ENCODE data around the gene TGFBR3L. TPM values are rescaled to one million over a fixed set of nuclear protein-coding genes. Genes with fewer than 3 reads are reported as not detected.
A peak's percentile ranks its signal among the peaks of the same experiment; 100 is the strongest.

TGFBR3L gene
- total and polyA plus RNA-seq, 3 donors from 2014 or later: 1.2 to 2.2 TPM; not detected in 1

DNA sequence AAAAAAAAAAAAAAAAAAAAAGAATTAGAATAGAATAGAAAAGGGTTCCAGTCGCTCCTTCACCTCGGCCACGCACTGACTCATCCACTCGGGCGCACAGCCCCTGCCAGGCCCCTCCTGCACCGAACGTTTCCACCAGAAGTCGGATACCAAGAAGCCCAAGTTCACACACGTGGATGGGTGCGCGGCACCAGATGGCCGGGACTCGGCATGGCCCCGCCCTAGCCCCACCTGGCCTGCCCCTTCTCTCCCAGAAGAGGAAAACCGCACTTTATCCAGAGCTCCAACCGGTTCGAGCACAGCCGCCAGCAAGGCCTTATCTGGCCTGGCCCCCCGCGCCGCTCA lies 46.3 kb upstream of the TGFBR3L start:
- no peaks in the 10 kb centered on the region for H3K36me3 ChIP-seq (ENCODE audit: low read depth, missing control alignments)
- peak overlapping the region; percentile 50 to 56 for H3K4me3 ChIP-seq
- no peaks in the 10 kb centered on the region for H3K9me3 ChIP-seq
- peaks cover 8% of the 10 kb centered on the region for H3K4me1 ChIP-seq
- intact Hi-C loops (cut with DNase I; ENCODE audit: low total_unique reads): no loop called here
- 28 to 31% methylated on average over 14 to 21 of the region's 21 CpGs for WGBS, 2 donors
- no peak for DNase-seq
- TF ChIP-seq, protein P1, sequence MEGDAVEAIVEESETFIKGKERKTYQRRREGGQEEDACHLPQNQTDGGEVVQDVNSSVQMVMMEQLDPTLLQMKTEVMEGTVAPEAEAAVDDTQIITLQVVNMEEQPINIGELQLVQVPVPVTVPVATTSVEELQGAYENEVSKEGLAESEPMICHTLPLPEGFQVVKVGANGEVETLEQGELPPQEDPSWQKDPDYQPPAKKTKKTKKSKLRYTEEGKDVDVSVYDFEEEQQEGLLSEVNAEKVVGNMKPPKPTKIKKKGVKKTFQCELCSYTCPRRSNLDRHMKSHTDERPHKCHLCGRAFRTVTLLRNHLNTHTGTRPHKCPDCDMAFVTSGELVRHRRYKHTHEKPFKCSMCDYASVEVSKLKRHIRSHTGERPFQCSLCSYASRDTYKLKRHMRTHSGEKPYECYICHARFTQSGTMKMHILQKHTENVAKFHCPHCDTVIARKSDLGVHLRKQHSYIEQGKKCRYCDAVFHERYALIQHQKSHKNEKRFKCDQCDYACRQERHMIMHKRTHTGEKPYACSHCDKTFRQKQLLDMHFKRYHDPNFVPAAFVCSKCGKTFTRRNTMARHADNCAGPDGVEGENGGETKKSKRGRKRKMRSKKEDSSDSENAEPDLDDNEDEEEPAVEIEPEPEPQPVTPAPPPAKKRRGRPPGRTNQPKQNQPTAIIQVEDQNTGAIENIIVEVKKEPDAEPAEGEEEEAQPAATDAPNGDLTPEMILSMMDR (IDR thresholded peaks at IDR 0.05): no peak
- no peak for TF ChIP-seq POLR2A (IDR thresholded peaks at IDR 0.05)
- H3K27ac ChIP-seq: no peak overlapping the region
- no peaks in the 10 kb centered on the region for H3K27me3 ChIP-seq

DNA sequence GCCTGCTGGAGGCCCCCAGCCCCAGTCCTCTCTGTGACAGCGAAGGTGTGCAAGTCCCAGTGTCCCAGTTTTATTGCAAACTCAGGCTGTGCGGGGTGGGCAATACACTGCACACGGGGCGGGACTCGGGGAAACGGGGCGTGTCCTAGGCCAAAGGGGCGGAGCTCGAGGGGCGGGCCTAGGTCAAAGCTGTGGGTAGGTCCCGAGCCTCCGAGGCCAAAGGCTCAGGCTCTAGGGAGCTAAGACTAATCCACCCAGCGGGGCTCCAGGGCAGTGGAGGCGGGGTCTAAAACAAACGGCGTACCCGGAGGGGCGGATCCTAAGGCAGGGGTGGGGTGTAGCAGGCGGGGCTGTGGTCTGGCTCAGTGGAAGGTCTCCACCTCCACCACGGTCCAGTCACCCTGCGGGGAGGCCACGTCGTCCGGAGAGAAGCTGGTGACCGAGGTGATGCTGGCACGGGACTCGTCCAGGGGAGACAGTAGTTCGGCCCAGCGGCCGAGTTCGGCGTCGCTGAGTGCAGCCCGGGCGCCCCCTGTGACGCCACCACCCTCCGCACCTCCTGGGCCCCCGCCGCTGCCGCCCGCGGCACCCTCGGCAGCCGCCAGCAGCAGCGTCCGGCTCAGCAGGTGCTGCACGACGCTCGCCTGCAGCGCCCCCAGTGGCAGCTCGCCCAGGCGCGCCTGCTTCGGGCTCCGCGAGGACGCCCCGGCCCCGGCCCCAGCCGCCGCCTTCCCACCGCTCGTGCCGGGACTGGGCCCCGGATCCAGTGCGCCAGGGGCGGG lies 45.8 kb upstream of the TGFBR3L start:
- Histone ChIP-seq H3K4me1 (peaks cover 13% of the 10 kb centered on the region), H3K27ac (no peak overlapping the region), H3K4me3 (peak overlapping the region; percentile 50 to 56), H3K27me3 (no peaks in the 10 kb centered on the region), H3K9me3 (no peaks in the 10 kb centered on the region), H3K36me3 (ENCODE audit: low read depth, missing control alignments) (no peaks in the 10 kb centered on the region)
- intact Hi-C loops (cut with DNase I; ENCODE audit: low total_unique reads): no loop called here
- no peak for TF ChIP-seq POLR2A (IDR thresholded peaks at IDR 0.05)
- TF ChIP-seq, protein P1 (IDR thresholded peaks at IDR 0.05): peak; percentile 67 to 76 (median 76)
- 2 to 8% methylated on average over 17 to 34 of the region's 67 CpGs for WGBS, 2 donors
- DNase-seq: peak; percentile 74

DNA sequence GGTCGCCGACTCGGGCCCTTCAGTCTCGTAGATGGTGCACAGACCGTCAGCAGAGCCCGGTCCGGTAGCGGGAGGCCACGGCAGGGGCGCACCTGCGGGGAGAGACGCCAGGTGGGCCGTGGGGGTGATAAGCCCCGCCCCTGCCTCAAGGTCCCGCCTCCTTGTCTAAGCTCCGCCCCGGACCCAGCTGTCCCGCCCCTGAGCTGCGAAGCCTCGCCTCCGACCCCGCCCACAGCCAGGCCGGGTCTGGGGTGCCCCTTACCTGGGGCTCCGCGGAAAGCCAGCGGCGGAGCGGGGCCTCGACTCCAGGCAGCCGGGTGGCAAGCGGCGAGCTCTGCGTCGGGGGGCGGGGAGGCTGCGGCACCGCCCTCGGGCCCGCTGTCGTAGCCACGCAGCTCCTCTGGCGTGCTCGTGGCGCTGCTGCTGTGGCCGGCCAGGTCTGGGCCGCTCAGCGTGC lies 45.1 kb upstream of the TGFBR3L start:
- DNase-seq: peak; percentile 77
- TF ChIP-seq POLR2A (IDR thresholded peaks at IDR 0.05): no peak
- TF ChIP-seq, protein P1 (IDR thresholded peaks at IDR 0.05): peak in 2 of 3 experiments; percentile 12 to 29
- H3K36me3 ChIP-seq (ENCODE audit: low read depth, missing control alignments): no peaks in the 10 kb centered on the region
- peaks cover 14% of the 10 kb centered on the region for H3K4me1 ChIP-seq
- no peaks in the 10 kb centered on the region for H3K9me3 ChIP-seq
- no peaks in the 10 kb centered on the region for H3K27me3 ChIP-seq
- 7% methylated on average over 40 of the region's 47 CpGs; no CpG with 5 or more reads in 1 of the 2 donors for WGBS, 2 donors
- intact Hi-C loops (cut with DNase I; ENCODE audit: low total_unique reads): no loop called here
- H3K27ac ChIP-seq: peak overlapping the region in 1 of 2 donors; percentile 41
- peak overlapping the region; percentile 50 to 56 for H3K4me3 ChIP-seq

DNA sequence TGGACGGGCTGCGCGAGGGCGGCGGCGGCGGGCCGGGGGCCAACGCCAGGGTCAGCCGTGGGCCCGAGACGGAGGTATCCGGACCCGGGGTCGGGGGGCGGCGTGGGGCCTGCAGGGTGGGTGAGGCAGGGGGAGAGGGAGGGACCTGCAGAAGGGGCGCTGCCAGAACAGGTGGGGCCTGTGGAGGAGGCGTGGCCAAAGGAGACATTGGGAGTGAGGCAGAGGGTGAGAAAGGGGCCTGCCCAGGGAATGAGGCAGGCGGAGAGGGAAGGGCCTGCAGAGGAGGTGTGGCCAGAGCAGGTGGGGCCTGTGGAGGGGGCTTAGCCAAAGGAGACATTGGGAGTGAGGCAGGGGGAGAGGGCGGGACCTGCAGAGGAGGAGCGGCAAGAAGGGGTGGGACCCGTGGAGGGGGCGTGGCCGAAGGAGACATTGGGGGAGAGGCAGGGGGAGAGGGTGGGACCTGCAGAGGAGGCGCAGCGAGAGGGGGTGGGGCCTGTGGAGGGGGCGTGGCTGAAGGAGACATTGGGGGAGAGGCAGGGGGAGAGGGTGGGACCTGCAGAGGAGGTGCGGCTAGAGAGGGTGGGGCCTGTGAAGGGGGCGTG lies 44.6 kb upstream of the TGFBR3L start:
- DNase-seq: peak; percentile 74
- Histone ChIP-seq H3K9me3 (no peaks in the 10 kb centered on the region), H3K27ac (no peak overlapping the region), H3K4me1 (peaks cover 14% of the 10 kb centered on the region), H3K4me3 (peak overlapping the region; percentile 50 to 56), H3K27me3 (no peaks in the 10 kb centered on the region), H3K36me3 (ENCODE audit: low read depth, missing control alignments) (no peaks in the 10 kb centered on the region)
- TF ChIP-seq, protein P1 (IDR thresholded peaks at IDR 0.05): no peak
- no peak for TF ChIP-seq POLR2A (IDR thresholded peaks at IDR 0.05)
- 13 to 20% methylated on average over 21 to 26 of the region's 30 CpGs for WGBS, 2 donors
- intact Hi-C loops (cut with DNase I; ENCODE audit: low total_unique reads): no loop called here

Data from testis (tissue), 3 donors.